Liver (tissue), 9 donors: ENCODE data around the gene SLC6A11. TPM values are rescaled to one million over a fixed set of nuclear protein-coding genes. Genes with fewer than 3 reads are reported as not detected.

Experiments used
- DNase-seq: peaks from one replicate; pipeline ENCODE4 v3.0.0-alpha.2; 2017; ENCODE audit warnings: low spot score
- H3K27ac ChIP-seq, 2 donors: one replicate each; pipeline ENCODE4 v1.7.0; 2013; ENCODE audit warnings: inconsistent platforms in 2 of 2, low read length in 2 of 2, control low read depth in 1 of 2, low read depth in 1 of 2, mild to moderate bottlenecking in 1 of 2
- H3K27me3 ChIP-seq, 4 donors: one replicate each; pipeline versions ENCODE4 v1.6.1 to v1.7.0; 2013; ENCODE audit warnings: low read length in 3 of 4, inconsistent platforms in 1 of 4, mild to moderate bottlenecking in 1 of 4, moderate library complexity in 1 of 4; ENCODE audit not compliant: control insufficient read depth in 4 of 4, insufficient read depth in 4 of 4
- H3K36me3 ChIP-seq, 4 donors: one replicate each; pipeline versions ENCODE4 v1.6.1 to v1.7.0; 2013; ENCODE audit warnings: low read length in 3 of 4, mild to moderate bottlenecking in 3 of 4, low read depth in 1 of 4, moderate library complexity in 1 of 4; ENCODE audit not compliant: control insufficient read depth in 4 of 4, insufficient read depth in 3 of 4
- H3K4me1 ChIP-seq, 4 donors: one replicate each; pipeline versions ENCODE4 v1.6.1 to v1.7.0; 2013; ENCODE audit warnings: low read length in 3 of 4, mild to moderate bottlenecking in 3 of 4, moderate library complexity in 1 of 4; ENCODE audit not compliant: control insufficient read depth in 4 of 4, insufficient read depth in 4 of 4
- H3K4me3 ChIP-seq, 3 donors: one replicate each; pipeline versions ENCODE4 v1.6.1 to v1.7.0; 2013; ENCODE audit warnings: low read length in 3 of 3, control low read depth in 1 of 3, low read depth in 1 of 3, mild to moderate bottlenecking in 1 of 3
- H3K9ac ChIP-seq, 2 donors: one replicate each; pipeline ENCODE4 v1.7.0; 2013; ENCODE audit warnings: low read length in 2 of 2, mild to moderate bottlenecking in 2 of 2, moderate library complexity in 2 of 2, control low read depth in 1 of 2, low read depth in 1 of 2
- H3K9me3 ChIP-seq, 4 donors: one replicate each; pipeline versions ENCODE4 v1.6.1 to v1.7.0; 2013; ENCODE audit warnings: low read length in 3 of 4; ENCODE audit not compliant: control insufficient read depth in 4 of 4
- CTCF ChIP-seq: fragments of 150-350 bp; IDR thresholded peaks from 2 replicates; pipeline ENCODE4 v1.5.1; 2017; ENCODE audit warnings: improper control_type of control experiment, low read depth, low read length; ENCODE audit not compliant: missing input control
- FOXA1 ChIP-seq: IDR thresholded peaks from 2 replicates; pipeline ENCODE4 v1.6.1; 2016; ENCODE audit warnings: antibody characterized with exemption
- GABPA ChIP-seq, 2 donors: IDR thresholded peaks in 1 of 2; conservative IDR thresholded peaks in 1 of 2; 2 replicates each; pipeline ENCODE4 v1.6.1; 2016; ENCODE audit warnings: antibody characterized with exemption in 2 of 2, mild to moderate bottlenecking in 1 of 2, moderate library complexity in 1 of 2
- HNF4G ChIP-seq: IDR thresholded peaks from 2 replicates; pipeline ENCODE4 v1.6.1; 2016; ENCODE audit warnings: antibody characterized with exemption
- RAD21 ChIP-seq, 2 donors: IDR thresholded peaks; 2 replicates each; pipeline ENCODE4 v1.6.1; 2016; ENCODE audit warnings: antibody characterized with exemption in 2 of 2, mild to moderate bottlenecking in 2 of 2
- REST ChIP-seq: IDR thresholded peaks from 2 replicates; pipeline ENCODE4 v1.6.1; 2016; ENCODE audit warnings: antibody characterized with exemption, mild to moderate bottlenecking
- RXRA ChIP-seq, 2 donors: IDR thresholded peaks; 2 replicates each; pipeline ENCODE4 v1.6.1; 2017 to 2018; ENCODE audit warnings: antibody characterized with exemption in 2 of 2, mild to moderate bottlenecking in 1 of 2
- SP1 ChIP-seq: IDR thresholded peaks from 2 replicates; pipeline ENCODE4 v1.6.1; 2018; ENCODE audit warnings: antibody characterized with exemption, mild to moderate bottlenecking
- YY1 ChIP-seq: IDR thresholded peaks from 2 replicates; pipeline ENCODE4 v1.6.1; 2016; ENCODE audit warnings: antibody characterized with exemption, mild to moderate bottlenecking
- ZBTB33 ChIP-seq: IDR thresholded peaks from 2 replicates; pipeline ENCODE4 v1.6.1; 2016; ENCODE audit warnings: antibody characterized with exemption
- WGBS: extraction: QIAGEN DNeasy Blood & Tissue Kit; methylation state at CpG from one replicate; pipeline ENCODE4 v1.1.7; 2013; 5-methylcytosine and 5-hydroxymethylcytosine counted together
- polyA plus RNA-seq, 2 donors: library from polyadenylated mRNA; stranded (reverse) in 1 of 2; unstranded in 1 of 2; fragments of 200-250 nt in 1 of 2; fragments of >200 nt in 1 of 2; fragmentation: Nextera tagmentation in 1 of 2; extraction: Ambion mirVana in 1 of 2; gene quantifications; one replicate each; pipeline versions ENCODE4 v1.2.1 to v1.2.3, GENCODE V29; 2013 to 2015
- total RNA-seq, 2 donors: library from RNA; depleted of rRNA; stranded (reverse); fragments of >200 nt; gene quantifications; one replicate each; pipeline ENCODE4 v1.2.3, GENCODE V29; 2014
- TF ChIP-seq, protein P1 (sequence below): IDR thresholded peaks from 2 replicates; pipeline ENCODE4 v1.6.1; 2016; ENCODE audit warnings: antibody characterized with exemption
- donor health status: healthy.
- donor health status: healthy.
- donor health status: healthy.
- donor health status: healthy.
- donor health status: healthy.

Gene SLC6A11
- total and polyA plus RNA-seq, 4 donors, result under 0.01 to 7.1 (median 0.01) TPM; not detected in 1

DNA sequence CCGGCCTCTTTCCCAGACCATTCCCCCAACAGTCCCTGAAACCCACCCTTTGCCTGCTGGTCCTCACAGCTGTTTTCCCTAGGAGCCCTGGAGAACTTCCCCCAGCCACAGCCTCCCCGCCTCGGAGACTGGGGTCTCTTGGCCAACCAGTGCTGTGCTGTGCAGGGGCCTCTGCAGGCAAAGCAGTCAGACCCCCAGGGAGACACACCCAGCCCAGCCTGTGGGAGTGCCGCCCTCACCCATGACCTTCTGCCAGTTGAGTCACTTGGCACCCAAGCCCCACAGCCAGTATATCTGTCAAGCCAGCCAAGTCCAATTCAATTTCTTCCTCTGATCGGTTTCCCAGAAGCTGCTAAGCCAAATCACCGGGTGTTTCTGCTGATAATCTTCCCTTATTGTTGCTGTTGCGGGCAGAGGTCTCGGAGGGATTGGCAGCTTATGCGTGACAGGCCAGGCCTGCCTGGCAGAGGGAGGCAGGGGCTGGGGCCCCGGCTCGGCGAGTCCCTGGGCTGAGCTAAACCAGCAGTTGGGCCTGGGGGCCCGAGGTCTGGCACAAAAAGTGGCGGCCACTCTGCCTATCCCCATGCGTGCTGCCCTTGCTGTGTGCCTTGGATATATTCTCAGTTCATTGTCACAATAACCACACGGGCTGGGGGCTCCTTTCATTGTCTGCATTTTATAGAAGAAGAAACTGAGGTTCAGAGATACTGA, 110.9 kb downstream of the SLC6A11 start:
- Histone ChIP-seq H3K9ac (no peak overlapping the region), H3K36me3 (no peaks in the 10 kb centered on the region), H3K27ac (no peak overlapping the region), H3K9me3 (peaks cover 0 to 3% (median 1%) of the 10 kb centered on the region in 4 donors), H3K4me3 (no peak overlapping the region), H3K4me1 (no peaks in the 10 kb centered on the region), H3K27me3 (no peaks in the 10 kb centered on the region)
- DNase-seq, result no peak
- no peak for TF ChIP-seq HNF4G
- TF ChIP-seq ZBTB33, result no peak
- 87% methylated on average over 16 of the region's 16 CpGs for WGBS

DNA sequence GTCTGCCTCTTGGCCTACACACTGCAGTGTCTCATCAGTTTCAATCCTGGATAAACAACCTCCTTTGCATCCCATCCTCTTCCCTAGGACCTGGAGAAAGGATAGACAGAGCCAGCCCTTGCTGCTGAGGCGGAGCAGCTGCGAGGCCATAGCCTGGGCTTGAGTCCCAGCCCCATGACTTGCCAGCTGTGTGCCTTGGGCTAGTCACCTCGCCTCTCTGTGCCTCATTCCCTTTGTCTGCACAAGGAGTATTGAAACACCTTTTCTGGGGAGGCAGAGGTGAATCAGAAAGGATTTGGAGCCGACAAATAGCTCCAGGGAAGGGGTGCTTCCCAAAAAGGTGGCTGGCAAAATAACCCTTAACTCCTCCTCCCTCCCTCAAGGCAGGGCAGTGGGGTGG, 111.5 kb downstream of the SLC6A11 start:
- H3K27me3 ChIP-seq, result no peaks in the 10 kb centered on the region
- no peaks in the 10 kb centered on the region for H3K36me3 ChIP-seq
- WGBS, result 83% methylated on average over 4 of the region's 4 CpGs
- no peak overlapping the region for H3K27ac ChIP-seq
- TF ChIP-seq RAD21 (IDR thresholded peaks at IDR 0.05) (no peak), YY1 (no peak), SP1 (no peak), GABPA (IDR thresholded peaks at IDR 0.05 in 1 of 2, conservative IDR thresholded peaks at IDR 0.05 in 1 of 2) (no peak), REST (no peak), RXRA (IDR thresholded peaks at IDR 0.05) (no peak), FOXA1 (no peak), CTCF (no peak)
- TF ChIP-seq, protein P1, sequence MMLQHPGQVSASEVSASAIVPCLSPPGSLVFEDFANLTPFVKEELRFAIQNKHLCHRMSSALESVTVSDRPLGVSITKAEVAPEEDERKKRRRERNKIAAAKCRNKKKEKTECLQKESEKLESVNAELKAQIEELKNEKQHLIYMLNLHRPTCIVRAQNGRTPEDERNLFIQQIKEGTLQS, result no peak
- H3K4me1 ChIP-seq, result no peaks in the 10 kb centered on the region
- peaks cover 0 to 3% (median 1%) of the 10 kb centered on the region in 4 donors for H3K9me3 ChIP-seq
- no peak overlapping the region for H3K4me3 ChIP-seq
- DNase-seq, result no peak
- no peak overlapping the region for H3K9ac ChIP-seq
